ENCODE results near the gene NR1H2. TPM values are rescaled to one million over a fixed set of nuclear protein-coding genes. Genes with fewer than 3 reads are reported as not detected.
A peak's percentile ranks its signal among the peaks of the same experiment; 100 is the strongest.
"Not testable (repeated sequence)": the region's sequence is repeated elsewhere in the genome, so short reads cannot be mapped to it uniquely, and the experiment has no call there.

NR1H2 gene
- total RNA-seq, 2 experiments from 2014 or later: 49.6 TPM

DNA sequence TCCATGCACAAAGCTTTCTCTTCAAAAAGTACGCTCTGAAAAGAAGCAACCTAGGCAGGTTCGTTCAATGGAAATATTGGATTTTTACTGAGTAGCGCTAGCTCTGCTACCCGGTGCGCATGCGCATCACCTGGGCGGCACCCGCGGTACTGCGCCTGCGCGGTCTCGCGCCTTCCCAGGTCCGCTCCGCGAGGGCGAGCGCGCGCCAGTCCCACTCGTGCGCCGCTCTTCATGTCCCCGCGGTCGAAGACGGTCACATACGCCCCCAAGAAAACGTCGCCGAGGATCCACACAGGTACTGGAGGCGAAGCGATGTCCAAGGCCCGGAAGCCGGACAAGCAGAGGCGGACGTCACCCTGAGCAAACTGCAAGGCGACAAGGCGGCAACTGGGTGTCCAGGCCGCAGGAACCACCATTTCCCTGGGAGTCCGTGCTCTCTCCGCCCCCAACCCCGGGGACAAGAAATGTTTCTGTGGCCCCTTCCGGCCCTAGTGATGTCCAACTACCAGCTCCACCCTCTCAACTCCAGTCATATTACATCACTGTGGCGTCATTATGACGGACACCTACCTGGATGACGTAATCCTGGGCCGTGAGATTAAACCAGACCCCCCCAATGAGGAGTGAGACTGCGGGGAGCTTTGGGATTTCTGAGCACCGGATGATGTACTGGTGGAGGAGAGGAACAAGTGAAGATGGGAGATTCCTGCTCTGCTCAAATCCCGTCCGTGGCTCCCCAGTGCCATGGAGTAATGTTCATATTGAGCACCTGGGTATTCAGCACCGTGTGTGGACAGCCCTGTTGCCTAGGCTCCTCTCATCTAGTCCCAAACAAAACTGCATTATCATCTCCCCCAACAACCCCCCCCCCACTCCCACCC, 42.3 kb upstream of the NR1H2 start:
- Mint-ChIP-seq H3K36me3 (peaks cover 10% of the 10 kb centered on the region), H3K27me3 (peaks cover 65% of the 10 kb centered on the region), H3K9me3 (peaks cover 8% of the 10 kb centered on the region), H3K27ac (peak overlapping the region; percentile 82), H3K4me3 (peak overlapping the region; percentile 78), H3K4me1 (peaks cover 47% of the 10 kb centered on the region)
- DNase-seq: peak; percentile 85

GRCh38 chr19:50334741-50335421, 41.4 kb upstream of the NR1H2 start:
- H3K9me3 Mint-ChIP-seq: peaks cover 3% of the 10 kb centered on the region
- no peak overlapping the region for H3K4me3 Mint-ChIP-seq
- H3K27ac Mint-ChIP-seq: no peak overlapping the region
- DNase-seq: no peak
- H3K4me1 Mint-ChIP-seq: peaks cover 38% of the 10 kb centered on the region
- H3K27me3 Mint-ChIP-seq: peaks cover 56% of the 10 kb centered on the region
- H3K36me3 Mint-ChIP-seq: peaks cover 5% of the 10 kb centered on the region

- peaks cover 35% of the 10 kb centered on the region for H3K27me3 Mint-ChIP-seq
- not testable (repeated sequence) for DNase-seq, H3K4me3 Mint-ChIP-seq, H3K27ac Mint-ChIP-seq, H3K36me3 Mint-ChIP-seq, H3K9me3 Mint-ChIP-seq
- peaks cover 22% of the 10 kb centered on the region for H3K4me1 Mint-ChIP-seq
Measured at GRCh38 chr19:50337031-50337430, 39.2 kb upstream of the NR1H2 start.

- Mint-ChIP-seq H3K27me3 (peaks cover 9% of the 10 kb centered on the region), H3K9me3 (no peaks in the 10 kb centered on the region), H3K4me1 (peaks cover 10% of the 10 kb centered on the region), H3K36me3 (peaks cover 3% of the 10 kb centered on the region), H3K4me3 (no peak overlapping the region), H3K27ac (no peak overlapping the region)
- DNase-seq: no peak
Measured at GRCh38 chr19:50340331-50340730, 35.9 kb upstream of the NR1H2 start.

DNA sequence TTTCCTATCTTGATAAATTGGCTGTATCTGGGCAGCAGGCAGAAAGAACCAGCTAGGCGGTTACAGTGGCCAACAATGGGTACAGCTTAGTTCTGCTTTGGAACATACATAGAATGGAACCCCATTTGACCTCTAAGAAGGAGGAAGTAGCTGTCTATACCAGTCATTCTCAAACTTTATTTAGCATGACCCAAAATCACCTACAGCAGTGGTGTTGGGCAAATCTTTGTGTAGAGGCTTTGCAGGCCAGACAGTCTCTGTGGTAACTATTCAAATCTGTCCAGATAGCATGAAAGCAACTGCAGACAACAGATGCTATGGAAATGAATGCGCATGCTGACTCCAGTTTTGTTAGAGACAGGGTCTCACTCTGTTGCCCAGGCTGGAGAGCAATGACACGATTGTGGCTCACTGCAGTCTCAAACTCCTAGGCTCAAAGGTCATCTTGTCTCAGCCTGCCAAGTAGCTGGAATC, 35.1 kb upstream of the NR1H2 start:
- Mint-ChIP-seq H3K4me3 (no peak overlapping the region), H3K27ac (no peak overlapping the region), H3K27me3 (peaks cover 4% of the 10 kb centered on the region), H3K9me3 (peaks cover 2% of the 10 kb centered on the region), H3K36me3 (peaks cover 4% of the 10 kb centered on the region), H3K4me1 (peaks cover 7% of the 10 kb centered on the region)
- DNase-seq: no peak

DNA sequence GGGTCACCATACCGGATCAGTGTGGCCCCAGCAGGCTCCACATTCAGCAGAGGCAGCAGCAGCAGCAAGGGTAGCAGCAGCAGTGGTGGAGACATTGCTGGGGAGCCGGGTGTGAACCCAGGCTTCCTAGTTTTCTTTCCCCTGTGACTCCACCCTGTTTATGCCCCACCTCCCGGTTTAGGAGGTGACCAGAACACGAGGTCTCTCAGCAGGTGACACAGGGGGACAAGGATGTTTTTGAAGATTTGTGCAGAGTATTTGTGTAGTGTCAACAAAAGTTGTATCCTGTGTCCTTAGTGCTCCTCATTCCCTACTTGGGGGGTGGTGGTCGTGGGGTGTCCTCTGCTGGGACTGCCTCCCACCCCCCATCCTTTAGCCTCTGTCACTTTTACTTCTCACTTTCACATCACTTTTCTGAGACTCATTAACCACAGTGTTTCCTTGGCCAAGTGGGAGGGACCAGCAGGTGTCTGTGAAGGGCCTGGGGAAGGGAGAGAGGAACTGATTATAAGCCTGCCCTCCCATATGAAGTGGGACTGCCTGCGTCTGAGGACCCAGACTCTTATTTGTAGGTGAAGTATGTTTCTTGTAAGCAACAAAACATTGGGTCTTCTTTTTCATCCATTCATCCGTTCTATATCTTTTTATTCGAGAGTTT, 31.5 kb upstream of the NR1H2 start:
- no peaks in the 10 kb centered on the region for H3K27me3 Mint-ChIP-seq
- peaks cover 6% of the 10 kb centered on the region for H3K36me3 Mint-ChIP-seq
- DNase-seq: no peak
- H3K27ac Mint-ChIP-seq: peak overlapping the region; percentile 14
- H3K4me3 Mint-ChIP-seq: peak overlapping the region; percentile 3
- peaks cover 2% of the 10 kb centered on the region for H3K9me3 Mint-ChIP-seq
- H3K4me1 Mint-ChIP-seq: peaks cover 26% of the 10 kb centered on the region

DNA sequence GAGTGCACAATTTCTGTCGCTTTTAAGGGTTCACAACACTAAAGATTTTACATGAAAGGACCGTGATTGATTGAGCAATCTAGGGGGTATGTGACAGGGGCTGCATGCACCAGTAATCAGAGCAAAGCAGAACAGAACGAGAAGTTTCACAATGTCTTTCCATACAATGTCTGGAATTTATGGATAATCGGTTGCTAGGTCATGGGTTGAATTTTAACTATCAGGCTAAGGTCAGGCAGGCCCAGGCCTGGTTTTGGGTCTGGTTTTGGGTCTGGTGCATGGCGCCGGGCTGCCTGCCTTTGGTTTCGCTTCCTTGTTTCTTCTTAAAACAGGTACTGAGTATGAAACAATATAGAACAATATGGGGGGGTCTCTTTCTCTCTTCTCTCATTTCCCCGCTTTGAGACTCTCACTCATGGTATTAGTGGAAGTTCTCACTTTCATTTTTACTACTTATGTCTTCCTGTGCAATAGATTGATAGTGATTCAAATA, 29.1 kb upstream of the NR1H2 start:
- not testable (repeated sequence) for H3K27me3 Mint-ChIP-seq, H3K36me3 Mint-ChIP-seq, H3K9me3 Mint-ChIP-seq, DNase-seq
- Mint-ChIP-seq H3K27ac (peak overlapping the region; percentile 73), H3K4me1 (peaks cover 26% of the 10 kb centered on the region), H3K4me3 (peak overlapping the region; percentile 19)

GRCh38 chr19:50349277-50350057, 26.8 kb upstream of the NR1H2 start:
- Mint-ChIP-seq H3K27ac (no peak overlapping the region), H3K36me3 (peaks cover 3% of the 10 kb centered on the region), H3K9me3 (peaks cover 2% of the 10 kb centered on the region), H3K4me1 (peaks cover 23% of the 10 kb centered on the region), H3K27me3 (peaks cover 10% of the 10 kb centered on the region), H3K4me3 (no peak overlapping the region)
- no peak for DNase-seq

- Mint-ChIP-seq H3K36me3 (no peaks in the 10 kb centered on the region), H3K4me1 (peaks cover 16% of the 10 kb centered on the region), H3K4me3 (no peak overlapping the region), H3K9me3 (no peaks in the 10 kb centered on the region), H3K27ac (no peak overlapping the region), H3K27me3 (peaks cover 10% of the 10 kb centered on the region)
- no peak for DNase-seq
Measured at GRCh38 chr19:50352242-50352641, 24.0 kb upstream of the NR1H2 start.

DNA sequence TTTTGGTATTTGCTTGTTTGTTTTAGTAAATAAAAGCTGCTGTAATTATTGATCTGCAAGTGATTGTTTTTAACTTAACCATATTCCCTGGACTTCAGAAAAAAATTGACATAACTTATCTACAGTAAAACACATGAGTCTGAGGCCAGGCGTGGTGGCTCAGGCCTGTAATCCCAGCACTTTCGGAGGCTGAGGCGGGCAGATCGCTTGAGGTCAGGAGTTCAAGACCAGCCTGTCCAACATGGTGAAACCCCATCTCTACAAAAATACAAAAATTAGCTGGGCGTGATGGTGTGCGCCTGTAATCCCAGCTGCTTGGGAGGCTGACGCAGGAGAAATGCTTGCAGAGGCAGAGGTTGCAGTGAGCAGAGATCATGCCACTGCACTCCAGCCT, 22.8 kb upstream of the NR1H2 start:
- peaks cover 10% of the 10 kb centered on the region for H3K27me3 Mint-ChIP-seq
- not testable (repeated sequence) for H3K27ac Mint-ChIP-seq, H3K4me3 Mint-ChIP-seq

GRCh38 chr19:50356691-50357177, 19.5 kb upstream of the NR1H2 start:
- H3K9me3 Mint-ChIP-seq: peaks cover 14% of the 10 kb centered on the region
- H3K36me3 Mint-ChIP-seq: peaks cover 36% of the 10 kb centered on the region
- H3K4me3 Mint-ChIP-seq: peak overlapping the region; percentile 82
- H3K4me1 Mint-ChIP-seq: peaks cover 41% of the 10 kb centered on the region
- DNase-seq: no peak
- H3K27ac Mint-ChIP-seq: peak overlapping the region; percentile 94
- H3K27me3 Mint-ChIP-seq: peaks cover 3% of the 10 kb centered on the region

More for the DNA sequence above, 22.8 kb upstream of the NR1H2 start:
- H3K36me3 Mint-ChIP-seq, H3K9me3 Mint-ChIP-seq, DNase-seq: not testable (repeated sequence)
- peaks cover 15% of the 10 kb centered on the region for H3K4me1 Mint-ChIP-seq

DNA sequence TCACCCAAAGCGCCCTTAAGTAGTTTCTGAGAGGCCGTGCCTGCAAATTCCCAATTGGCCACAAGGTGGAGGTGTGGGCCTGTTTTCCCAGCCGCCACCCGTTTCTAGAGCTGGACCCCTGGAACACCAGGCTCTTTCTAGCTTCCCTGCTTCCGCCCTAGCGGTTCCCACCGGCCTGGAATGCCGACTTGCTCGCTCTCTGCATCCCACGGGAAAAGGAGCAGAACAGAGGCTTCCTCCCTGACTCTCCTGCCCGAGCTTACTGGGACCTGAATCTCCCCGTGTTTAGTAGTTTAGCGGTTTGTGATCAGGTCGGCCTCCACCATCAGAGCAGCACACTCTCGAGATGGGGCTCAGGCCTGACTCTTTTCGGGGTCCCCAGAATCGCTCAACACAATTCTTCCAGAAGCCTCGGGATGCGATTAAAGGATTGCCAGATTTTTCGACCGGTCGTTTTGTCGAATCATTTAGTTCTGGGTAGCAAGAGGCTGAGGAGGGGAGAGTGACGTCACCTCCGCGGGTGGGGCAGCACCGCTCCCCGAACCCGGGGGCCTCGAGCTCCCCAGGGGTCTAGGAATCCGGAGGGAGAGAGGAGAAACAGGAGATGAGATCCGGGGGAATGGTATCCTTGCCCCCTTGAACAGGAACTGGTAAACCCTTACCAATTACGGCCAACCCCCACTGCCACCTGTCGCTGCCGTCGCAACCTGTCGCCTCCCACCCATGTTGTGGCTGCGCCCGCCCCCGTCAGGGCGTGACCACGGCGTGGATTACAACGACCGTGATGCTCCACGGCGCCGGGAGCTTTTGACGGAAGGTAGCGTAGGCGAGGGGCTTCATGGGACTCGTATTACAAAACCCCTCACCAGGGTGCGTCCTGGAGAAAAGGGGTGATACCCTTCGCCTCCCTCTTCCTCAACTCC, 18.8 kb upstream of the NR1H2 start:
- H3K36me3 Mint-ChIP-seq: peaks cover 39% of the 10 kb centered on the region
- H3K4me3 Mint-ChIP-seq: peak overlapping the region; percentile 82
- H3K9me3 Mint-ChIP-seq: peaks cover 14% of the 10 kb centered on the region
- H3K27ac Mint-ChIP-seq: peak overlapping the region; percentile 94
- peaks cover 2% of the 10 kb centered on the region for H3K27me3 Mint-ChIP-seq
- peaks cover 48% of the 10 kb centered on the region for H3K4me1 Mint-ChIP-seq
- peak; percentile 84 for DNase-seq

DNA sequence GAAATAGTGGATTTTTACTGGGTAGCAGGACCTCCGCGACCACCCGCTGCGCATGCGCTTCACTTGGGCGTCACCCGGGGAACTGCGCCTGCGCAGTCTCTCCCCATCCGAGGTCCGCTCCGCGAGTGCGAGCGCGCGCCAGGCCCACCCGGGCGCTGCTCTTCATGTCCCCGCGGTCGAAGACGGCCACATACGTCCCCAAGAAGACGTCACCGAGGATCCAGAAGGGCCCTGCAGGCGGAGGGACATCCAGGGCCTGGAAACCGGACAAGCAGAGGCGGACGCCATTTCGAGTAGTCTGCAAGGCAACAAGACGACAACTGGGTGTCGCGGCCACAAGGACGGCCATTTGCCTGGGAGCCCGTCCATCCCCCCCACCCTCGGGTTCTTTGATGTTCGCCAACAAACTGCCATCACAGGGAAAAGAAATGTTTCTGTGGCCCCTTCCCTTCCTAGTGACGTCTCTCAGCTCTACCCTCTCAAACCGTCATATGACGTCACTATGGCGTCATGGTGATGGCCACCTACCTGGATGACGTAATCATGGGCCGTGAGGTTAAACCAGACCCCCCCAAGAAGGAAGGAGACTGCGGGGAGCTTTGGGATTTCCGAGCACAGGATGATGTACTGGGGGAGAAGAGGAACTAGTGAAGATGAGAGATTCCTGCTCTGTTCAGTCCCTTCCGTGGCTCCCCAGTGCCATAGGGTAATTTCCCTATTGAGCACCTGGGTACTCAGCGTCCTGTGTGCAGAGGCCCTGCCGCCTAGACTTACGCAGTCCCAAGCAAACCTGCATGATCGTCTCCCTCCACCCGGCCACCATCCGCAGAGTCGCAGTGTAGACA, 17.6 kb upstream of the NR1H2 start:
- peak overlapping the region; percentile 94 for H3K27ac Mint-ChIP-seq
- no peaks in the 10 kb centered on the region for H3K27me3 Mint-ChIP-seq
- DNase-seq: peak; percentile 80
- peaks cover 14% of the 10 kb centered on the region for H3K9me3 Mint-ChIP-seq
- peak overlapping the region; percentile 82 for H3K4me3 Mint-ChIP-seq
- H3K36me3 Mint-ChIP-seq: peaks cover 44% of the 10 kb centered on the region
- H3K4me1 Mint-ChIP-seq: peaks cover 59% of the 10 kb centered on the region

Measured in activated naive CD8-positive, alpha-beta T cell treated with anti-CD3 and anti-CD28 coated beads for 36 hours (primary cell).